Keratinocyte (primary cell): ENCODE results near the gene PAM16. TPM values are rescaled to one million over a fixed set of nuclear protein-coding genes. Genes with fewer than 3 reads are reported as not detected.

Experiments
- DNase-seq: peaks from one replicate; pipeline ENCODE4 v3.0.0-alpha.2; 2011; ENCODE audit warnings: low read depth, missing footprints, low spot score
- FAIRE-seq: peaks from 2 replicates; lab custom pipeline; 2011; peaks lifted over from hg19 to GRCh38; lab: Jason Lieb, UNC
- H2AFZ ChIP-seq: 2 replicates; pipeline ENCODE4 v1.6.0; 2012; ENCODE audit warnings: low read length, control low read depth, inconsistent platforms; ENCODE audit not compliant: control insufficient read depth
- H3K27ac ChIP-seq: 2 replicates; pipeline ENCODE4 v1.5.1; 2011; ENCODE audit warnings: low read length; ENCODE audit not compliant: control insufficient read depth, insufficient read depth
- H3K27me3 ChIP-seq: 3 replicates; pipeline ENCODE4 v1.6.0; 2011; ENCODE audit warnings: low read length; ENCODE audit not compliant: control insufficient read depth, insufficient read depth; ENCODE audit errors: extremely low read depth
- H3K36me3 ChIP-seq, 2 experiments: 2 replicates in 1 of 2; 3 replicates in 1 of 2; pipeline ENCODE4 v1.5.1; 2011; ENCODE audit warnings: low read length in 2 of 2, mild to moderate bottlenecking in 1 of 2; ENCODE audit not compliant: control insufficient read depth in 2 of 2, insufficient read depth in 2 of 2; ENCODE audit errors: extremely low read depth in 1 of 2
- H3K4me1 ChIP-seq: 3 replicates; pipeline ENCODE4 v1.5.1; 2011; ENCODE audit warnings: low read length; ENCODE audit not compliant: control insufficient read depth, insufficient read depth; ENCODE audit errors: extremely low read depth
- H3K4me2 ChIP-seq: 3 replicates; pipeline ENCODE4 v1.6.0; 2011; ENCODE audit warnings: low read depth, low read length; ENCODE audit not compliant: control insufficient read depth, insufficient read depth; ENCODE audit errors: extremely low read depth
- H3K4me3 ChIP-seq, 3 experiments: fragments of 200-600 bp in 1 of 3; sonication (generic) in 1 of 3; 2 replicates in 2 of 3; 3 replicates in 1 of 3; pipeline ENCODE4 v1.5.1; 2011 to 2016; ENCODE audit warnings: low read length in 3 of 3, mild to moderate bottlenecking in 3 of 3, control low read depth in 2 of 3, inconsistent platforms in 1 of 3, low read depth in 1 of 3, mixed read lengths in 1 of 3, mixed run types in 1 of 3, moderate library complexity in 1 of 3; ENCODE audit not compliant: control insufficient read depth in 2 of 3, insufficient read depth in 2 of 3; ENCODE audit errors: extremely low read depth in 1 of 3
- H3K79me2 ChIP-seq: 2 replicates; pipeline ENCODE4 v1.6.0; 2012; ENCODE audit warnings: low read length; ENCODE audit not compliant: control insufficient read depth, insufficient read depth
- H3K9ac ChIP-seq: 3 replicates; pipeline ENCODE4 v1.6.0; 2011; ENCODE audit warnings: low read length; ENCODE audit not compliant: control insufficient read depth, insufficient read depth; ENCODE audit errors: extremely low read depth
- H3K9me1 ChIP-seq: 3 replicates; pipeline ENCODE4 v1.6.0; 2011; ENCODE audit warnings: low read length; ENCODE audit not compliant: control insufficient read depth, insufficient read depth; ENCODE audit errors: extremely low read depth
- H3K9me3 ChIP-seq: 2 replicates; pipeline ENCODE4 v1.5.1; 2012; ENCODE audit warnings: low read depth, low read length; ENCODE audit not compliant: control insufficient read depth
- H4K20me1 ChIP-seq: 3 replicates; pipeline ENCODE4 v1.6.0; 2011; ENCODE audit warnings: low read length; ENCODE audit not compliant: control insufficient read depth, insufficient read depth; ENCODE audit errors: extremely low read depth
- EZH2 ChIP-seq: IDR thresholded peaks from one replicate; pipeline ENCODE4 v1.6.1; 2012; ENCODE audit warnings: inconsistent platforms, mild to moderate bottlenecking, low read length, moderate library complexity
- dilution Hi-C: fragments of 300-500 bp; cut with MboI; formaldehyde crosslinking; loops from one replicate; pipeline ENCODE4 v1.7.0; 2020; ENCODE audit warnings: low sequenced_read_pairs; ENCODE audit not compliant: extremely low pct_ligation_motif_present
- polyA plus RNA-seq, 5 experiments: library from polyadenylated mRNA; depleted of rRNA in 3 of 5; stranded (reverse) in 3 of 5; stranded (forward) in 1 of 5; unstranded in 1 of 5; fragments of >200 nt; gene quantifications; 1 replicate in 1 of 5; 2 replicates in 3 of 5; 3 replicates in 1 of 5; pipeline versions ENCODE4 v1.2.1 to v1.2.3, GENCODE V29; 2011 to 2012; ENCODE audit warnings: missing spikeins in 2 of 5, low read depth in 1 of 5, low replicate concordance in 1 of 5
- TF ChIP-seq, protein P1 (sequence below), 3 experiments: IDR thresholded peaks in 1 of 3; conservative IDR thresholded peaks in 1 of 3; optimal IDR thresholded peaks in 1 of 3; 2 replicates in 2 of 3; 3 replicates in 1 of 3; pipeline versions ENCODE3 to v1.5.1; 2011; ENCODE audit warnings: low read length in 3 of 3, mild to moderate bottlenecking in 3 of 3, moderate library complexity in 2 of 3, control low read depth in 1 of 3, inconsistent platforms in 1 of 3; ENCODE audit not compliant: insufficient read depth in 2 of 3; ENCODE audit errors: extremely low read depth in 1 of 3

Gene PAM16
- polyA plus RNA-seq, 1 donor (not counting 4 experiments of a cell fraction or from before 2014, with no cell fraction given): 32.7 TPM

DNA sequence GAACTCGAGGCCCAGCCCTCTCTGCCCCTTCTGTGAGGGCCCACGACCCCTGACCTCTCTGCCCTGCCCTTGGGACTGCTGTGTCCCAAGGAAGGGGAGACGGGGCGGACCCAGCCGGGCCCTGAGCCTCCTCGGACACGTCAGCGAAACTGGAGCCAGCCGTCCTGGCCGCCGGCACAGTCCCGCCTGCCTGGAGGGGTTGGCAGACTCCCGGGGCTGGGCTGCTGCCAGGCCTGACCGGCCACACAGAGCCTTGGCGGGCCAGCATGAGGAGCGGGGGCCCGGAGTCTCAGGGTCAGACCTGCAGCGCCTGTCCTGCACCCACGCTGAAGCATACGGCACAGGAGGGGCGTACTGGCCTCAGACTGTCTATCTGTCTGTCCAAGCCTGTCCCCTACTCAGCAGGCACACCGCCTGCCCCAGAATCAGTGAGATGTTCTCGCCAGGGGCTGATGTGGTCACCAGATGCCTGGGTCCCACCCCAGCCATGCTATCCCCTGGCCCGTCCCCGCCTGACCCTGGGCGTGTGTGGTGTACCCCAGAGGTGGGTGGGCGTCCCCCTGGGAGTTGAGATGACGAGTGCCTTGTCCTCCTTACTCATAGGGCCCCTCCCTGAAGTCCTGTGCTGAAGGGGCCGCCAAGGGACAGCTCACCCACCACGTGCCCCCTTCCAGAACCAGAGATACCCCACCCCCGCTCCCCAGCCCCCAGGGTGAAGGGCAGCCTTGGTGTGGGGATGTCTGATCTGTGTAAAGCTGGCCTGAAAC lies 25.2 kb upstream of the PAM16 start:
- Histone ChIP-seq H4K20me1 (peaks cover 3% of the 10 kb centered on the region), H3K4me1 (peaks cover 30% of the 10 kb centered on the region), H3K27me3 (no peaks in the 10 kb centered on the region), H3K79me2 (no peaks in the 10 kb centered on the region), H2AFZ (no peak overlapping the region), H3K36me3 (peaks cover 3 to 9% of the 10 kb centered on the region in 2 experiments), H3K9me1 (peaks cover 3% of the 10 kb centered on the region), H3K9me3 (no peaks in the 10 kb centered on the region), H3K27ac (no peak overlapping the region), H3K4me2 (no peak overlapping the region), H3K9ac (no peak overlapping the region), H3K4me3 (no peak overlapping the region)
- FAIRE-seq: no peak
- no peak for DNase-seq
- dilution Hi-C loops: no loop called here
- TF ChIP-seq, protein P1, sequence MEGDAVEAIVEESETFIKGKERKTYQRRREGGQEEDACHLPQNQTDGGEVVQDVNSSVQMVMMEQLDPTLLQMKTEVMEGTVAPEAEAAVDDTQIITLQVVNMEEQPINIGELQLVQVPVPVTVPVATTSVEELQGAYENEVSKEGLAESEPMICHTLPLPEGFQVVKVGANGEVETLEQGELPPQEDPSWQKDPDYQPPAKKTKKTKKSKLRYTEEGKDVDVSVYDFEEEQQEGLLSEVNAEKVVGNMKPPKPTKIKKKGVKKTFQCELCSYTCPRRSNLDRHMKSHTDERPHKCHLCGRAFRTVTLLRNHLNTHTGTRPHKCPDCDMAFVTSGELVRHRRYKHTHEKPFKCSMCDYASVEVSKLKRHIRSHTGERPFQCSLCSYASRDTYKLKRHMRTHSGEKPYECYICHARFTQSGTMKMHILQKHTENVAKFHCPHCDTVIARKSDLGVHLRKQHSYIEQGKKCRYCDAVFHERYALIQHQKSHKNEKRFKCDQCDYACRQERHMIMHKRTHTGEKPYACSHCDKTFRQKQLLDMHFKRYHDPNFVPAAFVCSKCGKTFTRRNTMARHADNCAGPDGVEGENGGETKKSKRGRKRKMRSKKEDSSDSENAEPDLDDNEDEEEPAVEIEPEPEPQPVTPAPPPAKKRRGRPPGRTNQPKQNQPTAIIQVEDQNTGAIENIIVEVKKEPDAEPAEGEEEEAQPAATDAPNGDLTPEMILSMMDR (optimal IDR thresholded peaks at IDR 0.05 in 1 of 3, IDR thresholded peaks at IDR 0.05 in 1 of 3, conservative IDR thresholded peaks at IDR 0.05 in 1 of 3; ENCODE audit: extremely low read depth in 1 of 3, insufficient read depth in 2 of 3, low read length in 3 of 3): no peak
- no peak for TF ChIP-seq EZH2

DNA sequence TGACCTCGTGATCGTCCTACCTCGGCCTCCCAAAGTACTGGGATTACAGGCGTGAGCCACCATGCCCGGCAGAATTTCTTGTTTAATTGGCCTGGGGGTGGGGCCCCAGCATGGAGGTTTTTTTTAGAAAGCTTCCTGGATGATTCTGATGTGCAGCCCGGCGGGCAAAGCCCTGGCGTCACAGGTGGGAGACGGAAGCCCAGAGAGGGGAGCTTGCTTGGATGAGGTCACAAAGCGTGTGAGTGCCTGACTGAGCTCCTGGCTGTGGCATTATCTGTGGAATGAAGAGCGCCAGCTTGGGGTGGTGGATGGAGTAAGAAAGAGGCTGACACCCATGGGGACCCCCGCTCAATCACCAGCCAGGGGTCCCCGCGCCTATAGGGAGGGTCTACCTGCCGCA lies 24.6 kb upstream of the PAM16 start:
- no peak for DNase-seq
- Histone ChIP-seq H3K4me1 (peaks cover 30% of the 10 kb centered on the region), H3K27me3 (no peaks in the 10 kb centered on the region), H3K9ac (no peak overlapping the region), H3K4me2 (no peak overlapping the region), H3K9me3 (no peaks in the 10 kb centered on the region), H3K79me2 (no peaks in the 10 kb centered on the region), H3K27ac (no peak overlapping the region), H3K36me3 (peaks cover 3 to 6% of the 10 kb centered on the region in 2 experiments), H4K20me1 (peaks cover 3% of the 10 kb centered on the region), H3K9me1 (peaks cover 3% of the 10 kb centered on the region), H2AFZ (no peak overlapping the region), H3K4me3 (no peak overlapping the region)
- FAIRE-seq: no peak
- TF ChIP-seq EZH2: no peak
- dilution Hi-C loops: no loop called here
